H1 (cell line): ENCODE data around the gene VMO1. TPM values are rescaled to one million over a fixed set of nuclear protein-coding genes. Genes with fewer than 3 reads are reported as not detected.

Experiments used
- CBX5 ChIP-seq: fragments of 300-800, 300-1000 bp; sonication (generic); IDR thresholded peaks from 2 replicates; pipeline ENCODE4 v1.7.1; 2016; ENCODE audit warnings: antibody characterized with exemption, low read length, low read depth
- CTBP2 ChIP-seq: IDR thresholded peaks from 2 replicates; pipeline ENCODE4 v1.7.0; 2011; ENCODE audit warnings: borderline replicate concordance, mild to moderate bottlenecking, moderate library complexity, mixed read lengths, low read length; ENCODE audit not compliant: insufficient read depth, insufficient read length
- E2F6 ChIP-seq: IDR thresholded peaks from 2 replicates; pipeline ENCODE4 v1.6.1; 2012; ENCODE audit warnings: inconsistent platforms
- HDAC6 ChIP-seq: IDR thresholded peaks from one replicate; pipeline ENCODE4 v1.7.1; 2012; ENCODE audit warnings: low read depth, mild to moderate bottlenecking, inconsistent platforms, low read length, moderate library complexity
- JUN ChIP-seq: IDR thresholded peaks from 2 replicates; pipeline ENCODE4 v1.6.1; 2011; ENCODE audit warnings: low read depth, mild to moderate bottlenecking, improper control_type of control experiment, low read length
- KDM4A ChIP-seq: IDR thresholded peaks from one replicate; pipeline ENCODE4 v1.7.1; 2012; ENCODE audit warnings: low read depth, mild to moderate bottlenecking, moderate library complexity, low read length, inconsistent platforms; ENCODE audit not compliant: severe bottlenecking
- RAD21 ChIP-seq, 2 experiments: IDR thresholded peaks in 1 of 2; conservative IDR thresholded peaks in 1 of 2; 2 replicates each; pipeline ENCODE4 v1.6.1; 2011; ENCODE audit warnings: low read depth in 2 of 2, low read length in 2 of 2, improper control_type of control experiment in 1 of 2, inconsistent platforms in 1 of 2, mild to moderate bottlenecking in 1 of 2, moderate library complexity in 1 of 2
- RFX5 ChIP-seq: IDR thresholded peaks from 2 replicates; pipeline ENCODE4 v1.6.1; 2011; ENCODE audit warnings: low read depth, low read length, improper control_type of control experiment, borderline replicate concordance
- SIX5 ChIP-seq: IDR thresholded peaks from 2 replicates; pipeline ENCODE4 v1.6.1; 2011; ENCODE audit warnings: mild to moderate bottlenecking, low read depth, low read length
- SP2 ChIP-seq: IDR thresholded peaks from 2 replicates; pipeline ENCODE4 v1.6.1; 2012; ENCODE audit warnings: mild to moderate bottlenecking, low read length, inconsistent platforms
- SUZ12 ChIP-seq: fragments of 200-600 bp; sonication (generic); IDR thresholded peaks from 2 replicates; pipeline ENCODE4 v1.6.1; 2012; ENCODE audit warnings: mild to moderate bottlenecking, inconsistent platforms, low read length, moderate library complexity, mixed read lengths
- TAF7 ChIP-seq: optimal IDR thresholded peaks from 2 replicates; pipeline ENCODE3; 2011; ENCODE audit warnings: low read depth, mild to moderate bottlenecking, inconsistent platforms, low read length, moderate library complexity, borderline replicate concordance
- USF2 ChIP-seq: IDR thresholded peaks from 2 replicates; pipeline ENCODE4 v1.6.1; 2011; ENCODE audit warnings: low read length, improper control_type of control experiment
- polyA plus RNA-seq, 7 experiments: library from polyadenylated mRNA; depleted of rRNA in 3 of 7; stranded (reverse) in 5 of 7; unstranded in 2 of 7; fragments of >200 nt in 5 of 7; fragments of 200-250 nt in 2 of 7; gene quantifications; 1 replicate in 5 of 7; 2 replicates in 1 of 7; 4 replicates in 1 of 7; pipeline versions ENCODE4 v1.2.1 to v1.2.3, GENCODE V29; 2011 to 2013; ENCODE audit warnings: missing spikeins in 2 of 7, mixed read lengths in 2 of 7
- total RNA-seq: library from RNA; stranded (reverse); fragmentation: NEBNext Ultra II Directional; extraction: Animal tissue kit (Norgen Biotek cat#: 25700); gene quantifications from 2 replicates; pipeline ENCODE4 v1.2.1, GENCODE V29; 2021

VMO1 gene
- total and polyA plus RNA-seq, 2 of the 8 experiments (the other 6 are each of a cell fraction or from before 2014, with no cell fraction given), result 0.30 TPM; not detected in 1

- TF ChIP-seq RFX5 (no peak), SIX5 (no peak), CBX5 (no peak), RAD21 (IDR thresholded peaks at IDR 0.05 in 1 of 2, conservative IDR thresholded peaks at IDR 0.05 in 1 of 2; ENCODE audit: low read depth in 2 of 2, low read length in 2 of 2) (peak in 1 of 2 experiments; percentile 8; a peak in 2 of 4 replicates), JUN (no peak), HDAC6 (no peak), SUZ12 (no peak), USF2 (no peak), E2F6 (peak; percentile 55; the same call in 1 of the 2 replicates), CTBP2 (peak; percentile 77), TAF7 (peak; percentile 21), KDM4A (peak; percentile 55), SP2 (no peak)
These were observed 4.0 kb upstream of the VMO1 start (continued) for GRCh38 chr17:4789951-4790704.
